Stimulated activated effector memory CD8-positive, alpha-beta T cell treated with anti-CD3 and anti-CD28 coated beads, Interleukin-12 subunit alpha, Interleukin-12 subunit beta, amount 100 ng/mL, for 72 hours (primary cell): ENCODE data around the gene PDGFC.

ENCODE experiments used
- ATAC-seq: fragments of 150-1000 bp; cut with Tn5 transposase; 2 replicates; pipeline ENCODE4 v1.10.0; 2021
- DNase-seq, 2 donors: peaks; one replicate each; pipeline ENCODE4 v3.0.0; 2021 to 2022; ENCODE audit warnings: low spot score in 2 of 2
- H3K27ac Mint-ChIP-seq: one replicate; pipeline ENCODE4 v1.8.0; 2022; ENCODE audit warnings: mild to moderate bottlenecking, mixed read lengths
- H3K36me3 Mint-ChIP-seq: one replicate; pipeline ENCODE4 v1.8.0; 2022; ENCODE audit warnings: mild to moderate bottlenecking, mixed read lengths
- H3K4me1 Mint-ChIP-seq: one replicate; pipeline ENCODE4 v1.8.0; 2022; ENCODE audit warnings: mixed read lengths
- H3K4me3 Mint-ChIP-seq: one replicate; pipeline ENCODE4 v1.8.0; 2022; ENCODE audit warnings: mild to moderate bottlenecking, mixed read lengths
- H3K9me3 Mint-ChIP-seq: one replicate; pipeline ENCODE4 v1.8.0; 2022; ENCODE audit warnings: mixed read lengths

PDGFC gene

GRCh38 chr4:156962528-156962974 lies 9.0 kb downstream of the PDGFC start:
- H3K4me1 Mint-ChIP-seq, result no peaks in the 10 kb centered on the region
- no peaks in the 10 kb centered on the region for H3K36me3 Mint-ChIP-seq
- no peak overlapping the region for H3K4me3 Mint-ChIP-seq
- peaks cover 10% of the 10 kb centered on the region for H3K9me3 Mint-ChIP-seq
- DNase-seq (no peak), ATAC-seq (no peak)
- H3K27ac Mint-ChIP-seq, result no peak overlapping the region

GRCh38 chr4:156962058-156962358 lies 9.6 kb downstream of the PDGFC start:
- no peak for DNase-seq
- peaks cover 11% of the 10 kb centered on the region for H3K9me3 Mint-ChIP-seq
- no peaks in the 10 kb centered on the region for H3K4me1 Mint-ChIP-seq
- no peak overlapping the region for H3K4me3 Mint-ChIP-seq
- H3K36me3 Mint-ChIP-seq, result no peaks in the 10 kb centered on the region
- ATAC-seq, result no peak
- H3K27ac Mint-ChIP-seq, result no peak overlapping the region

- Mint-ChIP-seq H3K27ac (no peak overlapping the region), H3K4me1 (no peaks in the 10 kb centered on the region), H3K9me3 (peaks cover 11% of the 10 kb centered on the region), H3K4me3 (no peak overlapping the region), H3K36me3 (no peaks in the 10 kb centered on the region)
- DNase-seq, result no peak
- no peak for ATAC-seq
These were observed 10.2 kb downstream of the PDGFC start for GRCh38 chr4:156961196-156962057.

- H3K9me3 Mint-ChIP-seq, result peaks cover 11% of the 10 kb centered on the region
- no peak for DNase-seq
These were observed 12.3 kb downstream of the PDGFC start for GRCh38 chr4:156959298-156959702.

GRCh38 chr4:156958276-156959074 lies 13.1 kb downstream of the PDGFC start:
- no peak overlapping the region for H3K27ac Mint-ChIP-seq
- ATAC-seq (no peak), DNase-seq (no peak)
- no peaks in the 10 kb centered on the region for H3K36me3 Mint-ChIP-seq
- H3K4me1 Mint-ChIP-seq, result no peaks in the 10 kb centered on the region
- H3K9me3 Mint-ChIP-seq, result peaks cover 11% of the 10 kb centered on the region
- H3K4me3 Mint-ChIP-seq, result no peak overlapping the region

More at GRCh38 chr4:156959298-156959702, 12.3 kb downstream of the PDGFC start:
- Mint-ChIP-seq H3K4me1 (no peaks in the 10 kb centered on the region), H3K4me3 (no peak overlapping the region), H3K36me3 (no peaks in the 10 kb centered on the region), H3K27ac (no peak overlapping the region)
- ATAC-seq, result no peak

GRCh38 chr4:156957556-156957955 lies 14.0 kb downstream of the PDGFC start:
- Mint-ChIP-seq H3K9me3 (peaks cover 11% of the 10 kb centered on the region), H3K36me3 (no peaks in the 10 kb centered on the region), H3K27ac (no peak overlapping the region), H3K4me3 (no peak overlapping the region), H3K4me1 (no peaks in the 10 kb centered on the region)
- DNase-seq, result no peak
- no peak for ATAC-seq

- Mint-ChIP-seq H3K4me3 (no peak overlapping the region), H3K27ac (no peak overlapping the region), H3K4me1 (no peaks in the 10 kb centered on the region)
These were observed 14.7 kb downstream of the PDGFC start for GRCh38 chr4:156956826-156957368.

GRCh38 chr4:156956359-156956758 lies 15.2 kb downstream of the PDGFC start:
- Mint-ChIP-seq H3K4me1 (no peaks in the 10 kb centered on the region), H3K9me3 (peaks cover 8% of the 10 kb centered on the region), H3K4me3 (no peak overlapping the region), H3K27ac (no peak overlapping the region), H3K36me3 (no peaks in the 10 kb centered on the region)
- DNase-seq (no peak), ATAC-seq (no peak)

More at GRCh38 chr4:156956826-156957368, 14.7 kb downstream of the PDGFC start:
- no peaks in the 10 kb centered on the region for H3K36me3 Mint-ChIP-seq
- ATAC-seq (no peak), DNase-seq (no peak)
- peaks cover 8% of the 10 kb centered on the region for H3K9me3 Mint-ChIP-seq

GRCh38 chr4:156954587-156954986 lies 17.0 kb downstream of the PDGFC start:
- DNase-seq (no peak), ATAC-seq (no peak)
- H3K9me3 Mint-ChIP-seq, result peaks cover 8% of the 10 kb centered on the region
- H3K36me3 Mint-ChIP-seq, result no peaks in the 10 kb centered on the region
- H3K4me1 Mint-ChIP-seq, result no peaks in the 10 kb centered on the region
- H3K27ac Mint-ChIP-seq, result no peak overlapping the region
- no peak overlapping the region for H3K4me3 Mint-ChIP-seq

GRCh38 chr4:156953951-156954350 lies 17.6 kb downstream of the PDGFC start:
- DNase-seq, result no peak
- no peak overlapping the region for H3K27ac Mint-ChIP-seq

GRCh38 chr4:156953001-156953400 lies 18.6 kb downstream of the PDGFC start:
- no peak overlapping the region for H3K4me3 Mint-ChIP-seq
- H3K27ac Mint-ChIP-seq, result no peak overlapping the region
- ATAC-seq, result no peak
- H3K36me3 Mint-ChIP-seq, result no peaks in the 10 kb centered on the region
- H3K9me3 Mint-ChIP-seq, result peaks cover 8% of the 10 kb centered on the region
- no peak for DNase-seq
- no peaks in the 10 kb centered on the region for H3K4me1 Mint-ChIP-seq

More at GRCh38 chr4:156953951-156954350, 17.6 kb downstream of the PDGFC start:
- peaks cover 8% of the 10 kb centered on the region for H3K9me3 Mint-ChIP-seq
- H3K4me3 Mint-ChIP-seq, result no peak overlapping the region
- no peak for ATAC-seq
- H3K4me1 Mint-ChIP-seq, result no peaks in the 10 kb centered on the region
- no peaks in the 10 kb centered on the region for H3K36me3 Mint-ChIP-seq

GRCh38 chr4:156952078-156952759 lies 19.4 kb downstream of the PDGFC start:
- no peak overlapping the region for H3K4me3 Mint-ChIP-seq
- ATAC-seq, result no peak
- H3K36me3 Mint-ChIP-seq, result no peaks in the 10 kb centered on the region
- no peak overlapping the region for H3K27ac Mint-ChIP-seq
- no peaks in the 10 kb centered on the region for H3K4me1 Mint-ChIP-seq
- DNase-seq, result no peak
- peaks cover 3% of the 10 kb centered on the region for H3K9me3 Mint-ChIP-seq

GRCh38 chr4:156950948-156951347 lies 20.7 kb downstream of the PDGFC start:
- no peaks in the 10 kb centered on the region for H3K4me1 Mint-ChIP-seq
- H3K4me3 Mint-ChIP-seq, result no peak overlapping the region
- no peaks in the 10 kb centered on the region for H3K9me3 Mint-ChIP-seq
- DNase-seq (no peak), ATAC-seq (no peak)
- no peak overlapping the region for H3K27ac Mint-ChIP-seq
- no peaks in the 10 kb centered on the region for H3K36me3 Mint-ChIP-seq

GRCh38 chr4:156950090-156950489 lies 21.5 kb downstream of the PDGFC start:
- no peak for ATAC-seq
- no peaks in the 10 kb centered on the region for H3K9me3 Mint-ChIP-seq
- no peak for DNase-seq
- no peak overlapping the region for H3K27ac Mint-ChIP-seq
- no peak overlapping the region for H3K4me3 Mint-ChIP-seq
- no peaks in the 10 kb centered on the region for H3K4me1 Mint-ChIP-seq
- H3K36me3 Mint-ChIP-seq, result no peaks in the 10 kb centered on the region

- H3K27ac Mint-ChIP-seq, result no peak overlapping the region
- no peak for DNase-seq
- ATAC-seq, result no peak
- H3K36me3 Mint-ChIP-seq, result no peaks in the 10 kb centered on the region
- no peak overlapping the region for H3K4me3 Mint-ChIP-seq
- no peaks in the 10 kb centered on the region for H3K4me1 Mint-ChIP-seq
- no peaks in the 10 kb centered on the region for H3K9me3 Mint-ChIP-seq
These were observed 22.2 kb downstream of the PDGFC start for GRCh38 chr4:156949373-156949814.
